Endodermal cell (in vitro differentiated cells): Measurements from ENCODE around the gene LMO1. TPM values are rescaled to one million over a fixed set of nuclear protein-coding genes. Genes with fewer than 3 reads are reported as not detected.

Experiments
- DNase-seq: peaks from one replicate; pipeline ENCODE4 v3.0.0-alpha.2; 2017
- H3K27ac ChIP-seq: 2 replicates; pipeline ENCODE4 v1.5.1; 2013; ENCODE audit warnings: mild to moderate bottlenecking, low read depth, low read length, moderate library complexity
- H3K27me3 ChIP-seq: 2 replicates; pipeline ENCODE4 v1.6.1; 2013; ENCODE audit warnings: mild to moderate bottlenecking, low read length, moderate library complexity; ENCODE audit not compliant: insufficient read depth, control insufficient read depth, poor library complexity, severe bottlenecking
- H3K36me3 ChIP-seq: 2 replicates; pipeline ENCODE4 v1.7.0; 2013; ENCODE audit warnings: mild to moderate bottlenecking, low read length, moderate library complexity; ENCODE audit not compliant: control insufficient read depth, insufficient read depth
- H3K4me1 ChIP-seq: one replicate; pipeline ENCODE4 v1.7.0; 2013; ENCODE audit warnings: low read length; ENCODE audit not compliant: control insufficient read depth, insufficient read depth
- H3K4me3 ChIP-seq: 2 replicates; pipeline ENCODE4 v1.5.1; 2013; ENCODE audit warnings: mild to moderate bottlenecking, low read length, moderate library complexity
- H3K9ac ChIP-seq: 2 replicates; pipeline ENCODE4 v1.6.1; 2013; ENCODE audit warnings: mild to moderate bottlenecking, low read length, moderate library complexity; ENCODE audit not compliant: poor library complexity, severe bottlenecking; ENCODE audit errors: extremely low read depth
- H3K9me3 ChIP-seq: 2 replicates; pipeline ENCODE4 v1.6.1; 2013; ENCODE audit warnings: mild to moderate bottlenecking, low read length, moderate library complexity; ENCODE audit not compliant: control insufficient read depth
- H3K27ac Mint-ChIP-seq: 2 replicates; pipeline ENCODE4 v1.8.0; 2020; ENCODE audit warnings: mixed read lengths
- H3K27me3 Mint-ChIP-seq: 2 replicates; pipeline ENCODE4 v1.8.0; 2021; ENCODE audit warnings: mild to moderate bottlenecking, mixed read lengths; ENCODE audit not compliant: insufficient read depth
- H3K36me3 Mint-ChIP-seq: 2 replicates; pipeline ENCODE4 v1.8.0; 2020; ENCODE audit warnings: low read depth, mixed read lengths
- H3K4me1 Mint-ChIP-seq: 2 replicates; pipeline ENCODE4 v1.8.0; 2020; ENCODE audit warnings: mixed read lengths
- H3K4me3 Mint-ChIP-seq: 2 replicates; pipeline ENCODE4 v1.8.0; 2020; ENCODE audit warnings: mild to moderate bottlenecking, moderate library complexity, mixed read lengths
- H3K9me3 Mint-ChIP-seq: 2 replicates; pipeline ENCODE4 v1.8.0; 2020; ENCODE audit warnings: mild to moderate bottlenecking, mixed read lengths
- CTCF ChIP-seq: fragments of 200-600 bp; sonication (generic); conservative IDR thresholded peaks from 2 replicates; pipeline ENCODE4 v1.5.0; 2021; ENCODE audit warnings: antibody characterized with exemption, mild to moderate bottlenecking
- WGBS, 2 experiments: methylation state at CpG; one replicate each; pipeline versions ENCODE4 v1.1.5 to v1.1.7; 2013; ENCODE audit warnings: missing lambda C conversion rate in 2 of 2, mixed read lengths in 1 of 2; ENCODE audit not compliant: insufficient coverage in 1 of 2, insufficient read length in 1 of 2; 5-methylcytosine and 5-hydroxymethylcytosine counted together
- total RNA-seq, 2 donors: library from RNA; stranded (reverse); fragmentation: NEBNext Ultra II Directional in 1 of 2; extraction: Animal tissue kit (Norgen Biotek cat#: 25700) in 1 of 2; gene quantifications; 2 replicates in 1 of 2; 3 replicates in 1 of 2; pipeline ENCODE4 v1.2.1, GENCODE V29; 2021

Gene LMO1
- total RNA-seq, 2 donors from 2014 or later, result 0.46 TPM; not detected in 1

DNA sequence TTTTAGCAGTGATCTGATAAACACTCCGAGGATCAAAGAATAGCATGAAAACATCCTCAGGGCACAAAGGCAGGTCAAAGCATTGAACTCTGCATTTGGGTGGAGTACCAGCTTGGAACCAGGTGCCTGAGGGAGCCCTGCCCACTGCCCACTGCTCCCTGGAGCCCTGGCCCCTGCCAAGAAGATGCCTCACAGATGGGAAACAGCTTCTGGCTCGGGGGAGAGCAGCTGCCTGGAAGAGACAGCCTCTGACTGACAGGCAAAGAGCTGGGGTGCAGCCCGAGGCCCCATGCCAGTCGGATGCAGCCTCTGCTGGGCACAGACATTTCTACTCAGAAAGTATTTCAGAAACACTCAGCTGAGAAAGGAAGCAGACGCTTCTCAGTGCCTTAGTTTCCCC, 13.2 kb downstream of the LMO1 start:
- Histone ChIP-seq H3K4me1 (peaks cover 2% of the 10 kb centered on the region), H3K27me3 (peaks cover 10% of the 10 kb centered on the region), H3K9ac (no peak overlapping the region), H3K36me3 (no peaks in the 10 kb centered on the region), H3K4me3 (no peak overlapping the region), H3K27ac (no peak overlapping the region), H3K9me3 (no peaks in the 10 kb centered on the region)
- DNase-seq, result no peak
- Mint-ChIP-seq H3K9me3 (no peaks in the 10 kb centered on the region), H3K4me1 (peaks cover 4% of the 10 kb centered on the region), H3K27ac (no peak overlapping the region), H3K36me3 (no peaks in the 10 kb centered on the region), H3K4me3 (no peak overlapping the region), H3K27me3 (peaks cover 30% of the 10 kb centered on the region)
- 70 to 73% methylated on average over 5 of the region's 5 CpGs for WGBS, 2 experiments
- TF ChIP-seq CTCF, result no peak

- Histone ChIP-seq H3K9ac (no peak overlapping the region), H3K27ac (no peak overlapping the region), H3K4me1 (peaks cover 4% of the 10 kb centered on the region), H3K9me3 (no peaks in the 10 kb centered on the region), H3K4me3 (no peak overlapping the region), H3K27me3 (peaks cover 10% of the 10 kb centered on the region), H3K36me3 (no peaks in the 10 kb centered on the region)
- peak; percentile 20 for DNase-seq
- no peaks in the 10 kb centered on the region for H3K9me3 Mint-ChIP-seq
- WGBS, 2 experiments, result 69% methylated on average over 3 to 6 of the region's 6 CpGs
- peaks cover 28% of the 10 kb centered on the region for H3K27me3 Mint-ChIP-seq
- TF ChIP-seq CTCF, result no peak
- no peaks in the 10 kb centered on the region for H3K36me3 Mint-ChIP-seq
- peaks cover 4% of the 10 kb centered on the region for H3K4me1 Mint-ChIP-seq
- no peak overlapping the region for H3K4me3 Mint-ChIP-seq
- no peak overlapping the region for H3K27ac Mint-ChIP-seq
Measured at GRCh38 chr11:8249482-8249881, 14.2 kb downstream of the LMO1 start.

DNA sequence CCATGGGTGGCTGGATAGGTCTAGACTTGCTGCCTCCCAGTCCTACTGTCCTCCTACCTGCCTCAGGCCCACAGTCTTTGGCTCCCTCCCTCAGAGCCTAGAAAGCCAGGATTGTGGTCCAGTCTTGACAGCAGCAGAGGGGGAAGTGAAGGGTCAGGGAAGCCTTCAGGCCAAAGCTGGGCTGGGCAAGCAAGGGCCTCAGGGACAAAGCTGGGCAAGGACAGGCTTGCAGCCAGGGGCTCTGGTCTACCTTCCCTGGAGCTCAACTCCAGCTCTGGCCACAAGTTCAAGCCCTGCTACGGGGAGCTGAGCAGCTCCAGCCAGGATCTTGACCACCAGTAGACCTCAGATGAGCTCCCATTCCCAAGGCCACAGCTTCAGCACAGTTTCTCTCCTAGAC, 14.9 kb downstream of the LMO1 start:
- no peak for DNase-seq
- Mint-ChIP-seq H3K4me3 (no peak overlapping the region), H3K9me3 (no peaks in the 10 kb centered on the region), H3K36me3 (no peaks in the 10 kb centered on the region), H3K27me3 (peaks cover 28% of the 10 kb centered on the region), H3K27ac (no peak overlapping the region), H3K4me1 (peaks cover 9% of the 10 kb centered on the region)
- WGBS, 2 experiments, result 94% methylated on average over 1 of the region's 1 CpG; no CpG with 5 or more reads in 1 of the 2 experiments
- peaks cover 10% of the 10 kb centered on the region for H3K27me3 ChIP-seq
- H3K9me3 ChIP-seq, result no peaks in the 10 kb centered on the region
- no peak overlapping the region for H3K27ac ChIP-seq
- H3K9ac ChIP-seq, result no peak overlapping the region
- no peaks in the 10 kb centered on the region for H3K36me3 ChIP-seq
- no peak overlapping the region for H3K4me3 ChIP-seq
- TF ChIP-seq CTCF, result no peak
- peaks cover 9% of the 10 kb centered on the region for H3K4me1 ChIP-seq
